Panc1 (cell line): ENCODE data around the gene ORC4. TPM values are rescaled to one million over a fixed set of nuclear protein-coding genes. Genes with fewer than 3 reads are reported as not detected.
A peak's percentile ranks its signal among the peaks of the same experiment; 100 is the strongest.

Experiments used
- ATAC-seq: fragments of 200-7000 bp; cut with Tn5 transposase; 2 replicates; pipeline ENCODE4 v1.9.1; 2020; ENCODE audit warnings: mild to moderate bottlenecking, moderate library complexity
- BruUV-seq: library from RNA; stranded (reverse); fragments of 400-500 nt; replicated peaks from 2 replicates; lab custom pipeline; 2021; lab: Mats Ljungman, UMichigan
- CTCF ChIA-PET: fragments of 300-600 bp; sonication (Branson Sonifier 250); formaldehyde crosslinking; loops from one replicate; lab custom pipeline; 2022; ENCODE audit warnings: antibody characterized with exemption; lab: Charles Lee
- POLR2A ChIA-PET: fragments of 300-600 bp; sonication (Branson Sonifier 250); formaldehyde crosslinking; loops from one replicate; lab custom pipeline; 2022; ENCODE audit warnings: antibody characterized with exemption; lab: Charles Lee
- DNase-seq: peaks from one replicate; pipeline ENCODE4 v3.0.0-alpha.2; 2010; ENCODE audit warnings: low read depth, low spot score
- H3K27ac ChIP-seq: 2 replicates; pipeline ENCODE4 v1.5.1; 2011; ENCODE audit warnings: mild to moderate bottlenecking, low read length, inconsistent platforms
- H3K27me3 ChIP-seq: fragments of 200-500 bp; sonication (Bioruptor generic); 2 replicates; pipeline ENCODE4 v1.6.0; 2014; ENCODE audit warnings: low read length, inconsistent platforms; ENCODE audit not compliant: control insufficient read depth, insufficient read depth
- H3K36me3 ChIP-seq: fragments of 200-500 bp; sonication (Bioruptor generic); 2 replicates; pipeline ENCODE4 v1.5.1; 2014; ENCODE audit warnings: inconsistent platforms, mild to moderate bottlenecking, low read length, moderate library complexity; ENCODE audit not compliant: control insufficient read depth, insufficient read depth
- H3K4me1 ChIP-seq: 2 replicates; pipeline ENCODE4 v1.5.1; 2011; ENCODE audit warnings: inconsistent platforms, mild to moderate bottlenecking, low read length, moderate library complexity; ENCODE audit not compliant: control insufficient read depth, insufficient read depth
- H3K4me3 ChIP-seq, 2 experiments: 2 replicates each; pipeline ENCODE4 v1.5.1; 2011 to 2012; ENCODE audit warnings: low read depth in 2 of 2, low read length in 2 of 2, mild to moderate bottlenecking in 2 of 2, inconsistent platforms in 1 of 2, moderate library complexity in 1 of 2
- H3K9me3 ChIP-seq: fragments of 200-500 bp; sonication (Bioruptor generic); 2 replicates; pipeline ENCODE4 v1.5.1; 2014; ENCODE audit warnings: low read depth, mild to moderate bottlenecking, inconsistent platforms, low read length, moderate library complexity; ENCODE audit not compliant: control insufficient read depth, insufficient read depth
- POLR2AphosphoS5 ChIP-seq: IDR thresholded peaks from 2 replicates; pipeline ENCODE4 v1.6.1; 2012; ENCODE audit warnings: mild to moderate bottlenecking, low read depth, low read length, moderate library complexity
- SIN3A ChIP-seq: IDR thresholded peaks from 2 replicates; pipeline ENCODE4 v1.6.1; 2012; ENCODE audit warnings: low read depth, mild to moderate bottlenecking, low read length, moderate library complexity, borderline replicate concordance; ENCODE audit not compliant: insufficient read depth
- TCF7L2 ChIP-seq: IDR thresholded peaks from 2 replicates; pipeline ENCODE4 v1.6.1; 2011; ENCODE audit warnings: mild to moderate bottlenecking, low read depth, low read length, inconsistent platforms
- in situ Hi-C: cut with HindIII; loops from 2 replicates; pipeline ENCODE4 v1.10.0; 2016; ENCODE audit warnings: low sequenced_read_pairs, low pct_unique_long_range_greater_than_20kb
- intact Hi-C: fragments of 100-400 bp; cut with micrococcal nuclease; formaldehyde crosslinking; loops from one replicate; pipeline ENCODE4 v1.10.0; 2022; ENCODE audit not compliant: unreplicated experiment
- total RNA-seq: library from RNA; stranded (reverse); gene quantifications from one replicate; pipeline ENCODE4 v1.2.1, GENCODE V29; 2021; ENCODE audit not compliant: unreplicated experiment
- TF ChIP-seq, protein P1 (sequence below): fragments of 450-650 bp; IDR thresholded peaks from 2 replicates; pipeline ENCODE4 v1.5.1; 2017; ENCODE audit warnings: mild to moderate bottlenecking
- TF ChIP-seq, protein P2 (sequence below), 2 experiments: IDR thresholded peaks; 2 replicates each; pipeline ENCODE4 v1.6.1; 2011 to 2012; ENCODE audit warnings: low read depth in 2 of 2, control low read depth in 1 of 2, low read length in 1 of 2, mild to moderate bottlenecking in 1 of 2, moderate library complexity in 1 of 2; ENCODE audit not compliant: insufficient read depth in 1 of 2

Gene ORC4
- total RNA-seq, 1 experiment from 2014 or later = 43.3 TPM

DNA sequence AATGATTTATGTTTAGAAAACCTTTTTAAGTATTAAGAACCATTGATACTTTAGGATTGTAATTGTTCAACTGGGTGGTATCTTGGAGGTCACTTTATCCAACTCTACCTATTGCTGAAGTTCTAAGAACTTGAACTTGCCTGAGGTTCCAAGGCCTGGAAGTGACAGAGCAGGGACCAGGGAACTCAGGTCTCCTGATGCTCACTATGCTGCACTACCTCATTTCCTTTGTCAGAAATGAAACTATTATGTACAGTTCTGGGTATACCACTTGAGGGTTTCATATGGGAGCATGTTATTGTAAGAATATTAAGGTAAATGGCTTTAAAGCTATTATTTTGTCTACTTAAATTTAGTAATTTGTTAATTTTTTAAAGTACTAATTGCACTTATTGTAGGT is 3.3 kb upstream of the ORC4 start:
- Histone ChIP-seq H3K4me1 (peaks cover 13% of the 10 kb centered on the region; the same call in 1 of the 2 replicates), H3K27ac (no peak overlapping the region), H3K36me3 (peaks cover 2% of the 10 kb centered on the region; the same call in 1 of the 2 replicates), H3K27me3 (no peaks in the 10 kb centered on the region), H3K4me3 (no peak overlapping the region), H3K9me3 (no peaks in the 10 kb centered on the region)
- ChIA-PET CTCF (no interaction called here), POLR2A (no interaction called here)
- DNase-seq (no peak), ATAC-seq (no peak)
- TF ChIP-seq, protein P1, sequence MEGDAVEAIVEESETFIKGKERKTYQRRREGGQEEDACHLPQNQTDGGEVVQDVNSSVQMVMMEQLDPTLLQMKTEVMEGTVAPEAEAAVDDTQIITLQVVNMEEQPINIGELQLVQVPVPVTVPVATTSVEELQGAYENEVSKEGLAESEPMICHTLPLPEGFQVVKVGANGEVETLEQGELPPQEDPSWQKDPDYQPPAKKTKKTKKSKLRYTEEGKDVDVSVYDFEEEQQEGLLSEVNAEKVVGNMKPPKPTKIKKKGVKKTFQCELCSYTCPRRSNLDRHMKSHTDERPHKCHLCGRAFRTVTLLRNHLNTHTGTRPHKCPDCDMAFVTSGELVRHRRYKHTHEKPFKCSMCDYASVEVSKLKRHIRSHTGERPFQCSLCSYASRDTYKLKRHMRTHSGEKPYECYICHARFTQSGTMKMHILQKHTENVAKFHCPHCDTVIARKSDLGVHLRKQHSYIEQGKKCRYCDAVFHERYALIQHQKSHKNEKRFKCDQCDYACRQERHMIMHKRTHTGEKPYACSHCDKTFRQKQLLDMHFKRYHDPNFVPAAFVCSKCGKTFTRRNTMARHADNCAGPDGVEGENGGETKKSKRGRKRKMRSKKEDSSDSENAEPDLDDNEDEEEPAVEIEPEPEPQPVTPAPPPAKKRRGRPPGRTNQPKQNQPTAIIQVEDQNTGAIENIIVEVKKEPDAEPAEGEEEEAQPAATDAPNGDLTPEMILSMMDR = no peak
- TF ChIP-seq, protein P2, sequence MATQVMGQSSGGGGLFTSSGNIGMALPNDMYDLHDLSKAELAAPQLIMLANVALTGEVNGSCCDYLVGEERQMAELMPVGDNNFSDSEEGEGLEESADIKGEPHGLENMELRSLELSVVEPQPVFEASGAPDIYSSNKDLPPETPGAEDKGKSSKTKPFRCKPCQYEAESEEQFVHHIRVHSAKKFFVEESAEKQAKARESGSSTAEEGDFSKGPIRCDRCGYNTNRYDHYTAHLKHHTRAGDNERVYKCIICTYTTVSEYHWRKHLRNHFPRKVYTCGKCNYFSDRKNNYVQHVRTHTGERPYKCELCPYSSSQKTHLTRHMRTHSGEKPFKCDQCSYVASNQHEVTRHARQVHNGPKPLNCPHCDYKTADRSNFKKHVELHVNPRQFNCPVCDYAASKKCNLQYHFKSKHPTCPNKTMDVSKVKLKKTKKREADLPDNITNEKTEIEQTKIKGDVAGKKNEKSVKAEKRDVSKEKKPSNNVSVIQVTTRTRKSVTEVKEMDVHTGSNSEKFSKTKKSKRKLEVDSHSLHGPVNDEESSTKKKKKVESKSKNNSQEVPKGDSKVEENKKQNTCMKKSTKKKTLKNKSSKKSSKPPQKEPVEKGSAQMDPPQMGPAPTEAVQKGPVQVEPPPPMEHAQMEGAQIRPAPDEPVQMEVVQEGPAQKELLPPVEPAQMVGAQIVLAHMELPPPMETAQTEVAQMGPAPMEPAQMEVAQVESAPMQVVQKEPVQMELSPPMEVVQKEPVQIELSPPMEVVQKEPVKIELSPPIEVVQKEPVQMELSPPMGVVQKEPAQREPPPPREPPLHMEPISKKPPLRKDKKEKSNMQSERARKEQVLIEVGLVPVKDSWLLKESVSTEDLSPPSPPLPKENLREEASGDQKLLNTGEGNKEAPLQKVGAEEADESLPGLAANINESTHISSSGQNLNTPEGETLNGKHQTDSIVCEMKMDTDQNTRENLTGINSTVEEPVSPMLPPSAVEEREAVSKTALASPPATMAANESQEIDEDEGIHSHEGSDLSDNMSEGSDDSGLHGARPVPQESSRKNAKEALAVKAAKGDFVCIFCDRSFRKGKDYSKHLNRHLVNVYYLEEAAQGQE (IDR thresholded peaks at IDR 0.05; ENCODE audit: insufficient read depth in 1 of 2, low read depth in 2 of 2, low read length in 1 of 2) = no peak
- TF ChIP-seq TCF7L2 (no peak), SIN3A (no peak), POLR2AphosphoS5 (no peak)
- in situ Hi-C loops (no loop called here), intact Hi-C loops (no loop called here)
- BruUV-seq = no TSS peak

DNA sequence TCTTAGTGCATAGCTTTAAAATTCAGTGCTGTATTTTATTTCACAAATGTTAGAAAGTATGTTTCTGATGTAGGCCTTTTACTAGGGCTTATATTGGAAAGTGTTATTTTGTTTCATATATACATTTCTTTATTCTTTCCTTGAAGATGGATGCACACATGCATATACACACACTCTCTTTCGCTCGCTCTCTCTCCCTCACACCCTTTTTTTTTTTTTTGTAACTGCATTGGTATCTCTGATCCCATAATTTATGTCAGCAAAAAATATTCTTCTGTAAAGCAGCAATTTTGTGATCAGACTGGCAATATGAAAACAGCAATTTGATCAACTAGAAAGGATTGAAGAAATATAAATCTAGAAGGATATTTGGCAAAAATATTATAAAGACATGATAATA is 2.3 kb upstream of the ORC4 start:
- Histone ChIP-seq H3K4me1 (peaks cover 18% of the 10 kb centered on the region; the same call in 1 of the 2 replicates), H3K4me3 (peak overlapping the region; percentile 19 to 98; a peak in 3 of 4 replicates), H3K27ac (peak overlapping the region; percentile 93; the same call in 1 of the 2 replicates), H3K27me3 (no peaks in the 10 kb centered on the region), H3K9me3 (no peaks in the 10 kb centered on the region), H3K36me3 (peaks cover 2% of the 10 kb centered on the region; the same call in 1 of the 2 replicates)
- ATAC-seq (no peak), DNase-seq (no peak)
- ChIA-PET CTCF (no interaction called here), POLR2A (interaction anchor here (0.5 kb wide), 1 partner anchor 9 kb away, joined by 3 read pairs; no protein-coding TSS in a partner anchor)
- intact Hi-C loops = no loop called here
- BruUV-seq = no TSS peak
- in situ Hi-C loops = no loop called here
- TF ChIP-seq, protein P1 = no peak
- TF ChIP-seq, protein P2 (IDR thresholded peaks at IDR 0.05; ENCODE audit: insufficient read depth in 1 of 2, low read depth in 2 of 2, low read length in 1 of 2) = no peak
- no peak for TF ChIP-seq TCF7L2
- no peak for TF ChIP-seq POLR2AphosphoS5
- TF ChIP-seq SIN3A = no peak
